Measurements from ENCODE around the gene CMTM1.
"Not testable (repeated sequence)": the region's sequence is repeated elsewhere in the genome, so short reads cannot be mapped to it uniquely, and the experiment has no call there.

CMTM1 gene

DNA sequence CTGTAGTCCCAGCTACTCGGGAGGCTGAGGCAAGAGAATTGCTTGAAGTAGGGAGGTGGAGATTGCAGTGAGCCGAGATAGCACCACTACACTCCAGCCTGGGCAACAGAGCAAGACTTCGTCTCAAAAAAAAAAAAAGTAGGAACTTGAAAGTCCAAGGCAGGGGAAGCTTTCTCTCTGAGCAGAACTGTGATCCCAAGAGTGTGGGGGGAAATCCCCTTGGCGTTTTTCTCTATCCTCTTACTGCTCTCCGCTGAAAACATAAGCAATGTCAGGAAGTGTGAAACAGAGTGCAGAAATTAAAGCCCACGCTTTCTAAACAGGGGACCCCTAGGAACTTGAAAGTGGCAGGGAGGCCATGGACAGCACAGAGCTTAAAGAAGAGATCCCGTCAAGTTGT is 28.5 kb downstream of the CMTM1 start:
- DNase-seq, result no peak

DNA sequence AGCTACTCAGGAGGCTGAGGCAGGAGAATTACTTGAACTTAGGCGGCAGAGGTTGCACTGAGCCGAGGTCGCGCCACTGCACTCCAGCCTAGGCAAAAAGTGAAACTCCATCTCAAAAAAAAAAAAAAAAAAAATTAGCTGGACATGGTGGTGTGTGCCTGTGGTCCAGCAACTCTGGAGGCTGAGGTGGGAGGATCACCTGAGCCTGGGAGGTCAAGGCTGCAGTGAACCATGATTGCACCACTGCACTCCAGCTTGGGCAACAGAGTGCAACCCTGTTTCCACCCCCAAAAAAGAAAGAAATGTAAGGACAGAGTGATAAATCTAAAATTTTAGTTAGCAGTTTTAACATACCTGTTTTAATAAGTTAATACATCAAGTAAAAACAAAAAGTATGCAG is 30.3 kb downstream of the CMTM1 start:
- not testable (repeated sequence) for DNase-seq

DNA sequence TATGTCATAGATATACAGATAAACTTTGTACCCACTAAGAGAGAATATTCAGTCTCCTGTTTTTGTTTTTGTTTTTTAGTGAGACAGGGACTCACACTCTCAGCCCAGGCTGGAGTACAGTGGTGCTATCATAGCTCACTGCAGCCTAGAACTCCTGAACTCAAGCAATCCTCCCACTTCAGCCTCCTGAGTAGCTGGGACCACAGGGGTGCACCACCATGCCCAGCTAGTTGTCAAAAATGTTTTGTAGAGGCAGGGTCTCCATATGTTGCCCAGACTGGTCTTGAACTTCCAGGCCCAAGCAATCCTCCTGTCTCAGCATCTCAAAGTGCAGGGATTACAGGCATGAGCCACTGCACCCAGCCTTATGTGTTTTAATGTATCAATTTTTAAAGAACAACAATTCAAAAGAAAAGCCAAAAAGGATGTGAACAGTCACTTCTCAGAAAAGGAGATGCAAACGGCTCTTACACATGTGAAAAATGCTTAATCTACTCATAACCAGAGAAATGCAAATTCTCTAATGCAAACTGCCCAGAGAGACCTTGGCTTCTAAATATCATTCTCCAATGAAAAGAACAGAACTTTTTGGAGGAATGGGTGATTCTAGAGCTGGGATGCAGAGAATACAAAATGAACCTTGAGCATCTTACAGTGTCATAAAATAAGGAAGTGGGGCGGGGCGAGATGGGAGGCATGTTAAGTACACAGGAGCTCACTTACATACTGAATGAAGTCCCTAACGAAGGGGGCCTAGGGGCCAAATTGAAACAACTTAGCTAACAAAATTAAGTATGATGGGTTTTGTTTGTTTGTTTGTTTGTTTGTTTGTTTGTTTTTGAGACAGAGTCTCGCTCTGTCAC is 31.0 kb downstream of the CMTM1 start:
- DNase-seq, result no peak

DNA sequence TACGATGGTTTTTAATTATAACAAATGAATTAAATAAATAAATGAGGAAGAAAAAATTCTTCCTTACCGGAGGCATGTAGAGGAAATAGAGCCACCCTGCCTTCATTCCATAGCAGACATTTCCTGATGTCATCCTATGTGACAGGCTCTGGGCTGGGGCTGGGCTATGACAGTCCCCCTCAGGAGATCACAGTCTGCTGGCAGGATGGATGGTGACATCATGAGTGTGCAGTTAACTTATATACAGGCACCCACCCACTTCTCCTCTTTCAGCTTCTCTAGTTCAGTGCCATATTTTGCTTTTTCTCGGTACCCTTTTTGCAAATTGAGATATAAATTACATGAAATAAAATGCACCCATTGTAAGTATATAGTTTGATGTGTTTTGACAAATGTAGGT is 31.9 kb downstream of the CMTM1 start:
- DNase-seq, result no peak

DNA sequence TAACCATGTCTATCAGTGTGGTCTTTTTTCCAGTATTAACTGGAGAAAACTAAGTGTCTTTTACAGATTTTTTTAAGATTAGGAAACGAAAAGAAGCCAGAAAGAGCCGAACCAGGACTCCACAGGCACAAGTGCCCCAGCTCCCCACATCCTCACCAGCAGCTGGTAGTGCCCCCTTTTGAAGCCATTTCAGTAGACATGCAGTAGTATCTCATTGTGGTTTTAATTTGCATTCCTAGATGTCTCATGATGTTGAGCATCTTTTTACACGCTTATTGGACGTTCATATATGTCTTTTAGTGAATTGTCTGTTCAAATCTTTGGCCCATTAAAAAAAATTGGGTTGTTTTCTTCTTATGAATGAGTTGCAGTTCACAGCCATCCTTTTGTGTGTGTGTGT is 33.5 kb downstream of the CMTM1 start:
- DNase-seq, result no peak

DNA sequence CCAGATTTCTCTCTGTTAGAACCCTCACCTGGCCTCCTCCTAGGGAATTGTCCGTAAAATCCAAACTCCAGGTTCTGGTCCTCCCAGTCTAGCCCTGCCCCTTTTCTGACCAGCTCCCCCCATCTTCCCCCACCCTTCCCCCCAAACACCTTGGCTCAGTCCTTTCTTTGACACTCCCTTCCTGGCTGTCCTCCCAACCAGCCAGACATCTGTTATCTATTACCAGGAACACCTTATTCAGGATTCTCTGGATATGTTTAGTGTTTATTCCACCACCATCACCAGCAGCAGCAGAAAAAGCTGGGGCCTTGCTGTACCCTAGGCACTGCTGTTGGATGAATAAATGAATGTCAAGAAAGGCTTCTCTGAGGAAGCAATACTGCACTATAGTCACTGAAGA is 34.2 kb downstream of the CMTM1 start:
- no peak for DNase-seq

DNA sequence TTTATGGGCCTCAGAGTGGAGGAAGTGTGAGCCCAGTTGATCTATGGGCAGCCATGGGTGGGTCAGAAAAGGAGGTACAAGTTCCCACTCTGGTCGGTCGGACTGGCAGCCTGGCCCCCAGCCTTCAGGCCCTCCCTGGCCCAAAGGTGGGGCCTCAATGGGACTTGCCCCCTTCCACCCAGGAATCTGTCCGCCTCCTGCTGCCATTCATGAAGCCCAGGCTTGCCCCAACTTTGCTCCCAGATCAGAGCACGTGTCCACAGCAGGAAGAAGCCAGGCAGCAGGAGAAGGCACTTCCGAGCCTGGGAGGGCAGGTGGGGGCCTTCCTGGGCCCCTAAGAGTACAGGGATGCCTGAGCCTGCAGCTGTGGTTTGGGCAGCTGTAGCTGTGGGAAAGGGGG is 35.2 kb downstream of the CMTM1 start:
- no peak for DNase-seq

DNA sequence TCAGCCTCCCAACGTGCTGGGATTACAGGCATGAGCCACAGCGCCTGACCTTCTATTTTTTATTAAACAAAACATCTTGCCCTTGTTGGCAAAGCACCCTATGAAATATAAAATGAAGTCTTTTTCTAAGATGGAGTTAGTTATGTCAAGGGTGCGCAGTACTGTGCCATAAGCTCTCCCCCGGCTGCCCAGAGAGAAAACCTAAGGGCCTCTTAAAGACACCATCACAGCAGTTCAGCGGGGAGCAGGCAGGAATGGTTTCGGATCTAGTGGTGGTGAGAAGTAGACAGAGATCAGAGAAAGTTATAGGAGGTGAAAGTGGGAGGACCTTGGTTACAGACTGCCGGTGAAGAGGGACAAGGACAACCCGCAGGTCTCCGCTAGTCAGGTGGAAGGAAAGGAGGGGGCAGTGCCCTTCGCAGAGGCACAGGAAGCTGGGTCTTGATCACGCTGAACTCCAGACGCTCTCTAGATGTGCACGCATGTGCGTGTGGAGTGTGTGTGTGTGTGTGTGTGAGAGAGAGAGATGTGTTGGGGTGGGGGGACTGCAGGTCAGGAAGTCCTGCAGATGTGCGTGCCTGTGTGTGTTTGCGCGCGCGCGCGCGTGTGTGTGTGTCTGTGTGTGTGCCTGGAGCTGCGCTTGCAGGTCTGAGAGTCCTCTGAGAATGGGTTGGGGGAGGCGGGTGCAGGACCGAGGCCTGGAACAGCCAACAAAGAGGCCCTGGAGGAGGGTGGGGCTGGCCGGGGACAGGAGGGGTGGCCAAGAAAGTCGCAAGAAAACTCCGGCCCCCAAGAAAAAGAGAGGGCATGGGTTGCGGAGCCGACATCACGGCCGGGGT is 37.5 kb downstream of the CMTM1 start:
- no peak for DNase-seq

DNA sequence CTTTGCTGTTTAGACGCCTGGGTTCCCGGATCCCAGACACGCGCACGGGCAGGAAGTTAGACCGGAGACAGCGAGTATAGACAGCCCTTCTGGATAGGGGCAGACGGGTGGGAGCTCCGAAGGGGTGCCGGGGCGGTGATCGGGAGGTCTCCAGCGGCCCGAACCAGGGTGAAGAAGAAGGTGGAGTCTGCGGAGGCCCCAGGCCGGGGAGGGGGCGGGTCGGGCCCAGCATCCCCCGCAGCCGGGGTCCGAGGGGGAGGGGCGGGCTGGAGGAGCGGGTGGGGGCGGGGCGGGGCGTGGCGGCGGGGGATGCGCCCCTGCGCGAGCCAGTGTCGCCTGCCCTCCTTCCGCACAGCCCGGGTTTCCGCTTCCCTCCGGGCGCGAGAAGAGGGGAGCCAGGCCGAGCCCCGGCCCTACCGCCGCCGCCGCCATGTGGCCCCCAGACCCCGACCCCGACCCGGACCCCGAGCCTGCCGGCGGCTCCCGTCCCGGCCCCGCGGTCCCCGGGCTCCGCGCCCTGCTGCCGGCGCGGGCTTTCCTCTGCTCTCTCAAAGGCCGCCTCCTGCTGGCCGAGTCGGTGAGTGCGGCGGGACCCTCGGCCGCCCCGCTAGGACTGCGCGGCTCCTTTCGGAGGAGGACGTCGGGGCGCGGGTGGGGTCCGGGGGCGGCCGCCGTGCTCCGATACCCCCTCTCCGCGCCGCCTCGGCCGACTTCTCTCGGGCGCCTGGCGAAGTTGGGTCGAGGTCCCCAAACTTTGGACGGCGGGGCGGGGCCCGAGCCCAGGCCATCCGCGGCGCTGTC is 38.3 kb downstream of the CMTM1 start, which contains the start of gene CMTM3:
CMTM3 (plus strand) TSS at position 329 of the 801 bp plus-strand sequence; CDS start at position 431, 102 bp downstream.
- no peak for DNase-seq

DNA sequence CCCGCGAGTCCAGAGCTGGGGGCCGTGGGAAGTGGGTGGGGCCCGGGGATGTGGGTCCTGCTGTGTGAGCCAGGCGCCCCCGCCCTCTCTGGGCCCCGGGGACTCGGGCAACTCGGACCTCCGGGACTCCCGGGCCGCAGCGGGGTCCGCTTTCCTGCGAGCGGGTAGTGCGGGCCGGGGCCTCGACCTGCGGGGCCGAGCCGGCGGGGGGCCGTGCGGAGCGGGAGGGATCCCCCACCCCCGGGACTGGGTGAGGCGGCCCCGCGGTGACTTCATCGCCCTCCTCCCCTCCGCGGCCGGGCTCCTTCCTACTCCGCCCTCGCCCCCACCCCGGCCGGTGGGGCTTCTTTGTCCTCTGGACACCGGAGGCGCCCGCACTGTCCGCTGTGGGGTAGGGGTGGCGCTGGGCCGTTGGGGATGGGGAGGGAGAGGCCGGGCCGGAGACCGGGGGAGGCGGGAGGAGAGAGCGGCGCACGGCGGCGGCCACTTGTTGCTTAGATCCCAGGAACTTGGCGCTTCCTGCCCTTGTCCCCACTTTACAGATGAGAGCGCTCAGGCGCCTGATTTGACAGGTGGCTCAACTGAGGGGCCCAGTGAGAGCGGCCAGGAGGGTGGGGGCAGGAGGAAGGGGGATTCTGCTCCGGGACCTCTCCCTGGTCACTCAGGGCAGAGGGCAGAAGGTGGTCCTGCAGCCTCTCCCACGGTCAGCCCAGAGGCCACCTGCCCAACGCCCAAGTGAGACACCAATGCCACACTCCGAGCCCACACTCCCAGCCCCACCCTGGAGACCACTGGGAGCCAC is 39.1 kb downstream of the CMTM1 start:
- no peak for DNase-seq

DNA sequence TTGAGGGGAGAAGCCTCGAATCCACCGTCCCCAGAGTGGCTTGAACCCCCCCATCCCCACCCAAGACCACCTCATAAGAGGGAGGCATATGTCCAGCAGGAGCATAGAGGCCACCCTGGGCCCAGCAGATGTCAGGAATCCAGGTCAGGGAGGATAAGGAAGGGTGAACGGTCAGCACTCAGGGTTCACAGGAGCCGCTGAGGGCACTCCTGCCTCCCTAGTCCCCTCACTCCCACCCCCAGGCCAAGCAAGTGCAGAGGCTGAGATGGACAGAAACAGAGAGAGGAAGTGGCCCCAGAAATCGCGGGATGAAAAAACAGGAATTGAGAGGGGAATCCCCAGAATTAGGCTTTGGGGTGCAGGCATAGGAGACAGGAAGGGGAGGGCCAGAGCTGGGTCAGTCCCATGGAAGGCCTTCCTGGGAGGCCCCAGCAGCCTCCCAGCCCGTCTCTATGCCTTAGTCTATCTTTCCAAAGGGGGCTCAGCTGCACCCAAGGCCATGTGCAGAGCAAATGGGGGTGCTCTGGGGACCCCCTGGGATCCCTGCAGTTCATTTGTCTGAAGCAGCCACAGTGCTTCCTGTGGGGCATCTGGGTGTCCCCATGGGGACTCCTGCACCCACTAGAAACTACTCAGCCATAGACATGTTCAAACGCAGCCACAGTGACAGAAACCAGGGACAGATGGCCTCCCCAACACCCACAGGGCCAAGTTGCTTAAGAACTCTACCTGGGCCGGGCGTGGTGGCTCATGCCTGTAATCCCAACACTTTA is 39.9 kb downstream of the CMTM1 start:
- no peak for DNase-seq

DNA sequence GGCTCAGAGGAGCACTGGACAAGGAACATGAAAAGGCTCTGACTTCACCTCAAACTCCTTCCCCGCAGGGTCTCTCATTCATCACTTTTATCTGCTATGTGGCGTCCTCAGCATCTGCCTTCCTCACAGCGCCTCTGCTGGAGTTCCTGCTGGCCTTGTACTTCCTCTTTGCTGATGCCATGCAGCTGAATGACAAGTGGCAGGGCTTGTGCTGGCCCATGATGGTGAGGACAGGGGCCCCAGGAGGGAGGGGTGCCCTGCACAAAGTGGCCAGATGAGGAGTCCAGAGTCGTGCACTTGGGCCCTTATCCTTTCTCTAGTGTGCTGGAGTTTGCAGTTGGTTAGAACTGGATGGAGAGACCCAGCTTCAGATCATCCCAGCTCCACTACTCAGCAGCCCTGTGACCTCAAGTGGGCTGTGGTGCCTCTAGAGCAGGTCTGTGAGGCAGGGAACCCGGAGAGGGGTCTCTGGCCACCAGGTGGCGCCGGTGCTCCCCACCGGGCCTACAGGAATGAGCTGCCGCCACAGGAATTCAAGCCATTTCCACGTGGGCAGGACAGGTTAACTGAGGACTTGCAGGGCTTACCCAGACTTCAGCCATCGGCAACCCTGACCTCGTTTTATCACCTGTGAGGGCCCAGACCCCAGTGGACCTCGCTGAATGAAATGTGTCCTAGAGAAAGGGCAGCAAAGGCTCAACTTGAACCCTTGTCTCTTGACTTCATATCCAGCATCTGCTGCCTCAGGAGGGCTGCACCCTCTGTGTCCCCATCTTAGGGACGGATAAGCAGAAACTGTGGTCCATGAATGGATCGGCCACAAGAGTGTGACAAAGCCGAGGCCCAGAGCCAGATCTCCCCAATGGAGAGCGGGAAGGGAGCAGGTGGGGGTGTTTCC is 42.3 kb downstream of the CMTM1 start:
- peak; percentile 33 for DNase-seq

DNA sequence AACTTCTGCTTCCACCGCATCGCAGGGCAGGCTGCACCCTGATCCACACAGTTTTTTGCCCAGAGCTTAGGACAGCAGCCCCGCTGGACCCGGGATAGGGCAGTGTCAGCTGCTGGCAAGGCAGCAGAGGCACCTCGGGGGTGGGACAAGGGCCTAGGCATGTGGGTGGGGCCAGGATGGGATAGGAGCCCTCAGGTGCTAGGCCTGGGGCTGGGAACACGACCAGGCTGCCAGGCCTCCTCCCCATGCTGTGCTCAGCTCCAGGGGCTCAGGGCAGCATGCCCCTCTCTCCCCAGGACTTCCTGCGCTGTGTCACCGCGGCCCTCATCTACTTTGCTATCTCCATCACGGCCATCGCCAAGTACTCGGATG is 42.9 kb downstream of the CMTM1 start:
- no peak for DNase-seq

DNA sequence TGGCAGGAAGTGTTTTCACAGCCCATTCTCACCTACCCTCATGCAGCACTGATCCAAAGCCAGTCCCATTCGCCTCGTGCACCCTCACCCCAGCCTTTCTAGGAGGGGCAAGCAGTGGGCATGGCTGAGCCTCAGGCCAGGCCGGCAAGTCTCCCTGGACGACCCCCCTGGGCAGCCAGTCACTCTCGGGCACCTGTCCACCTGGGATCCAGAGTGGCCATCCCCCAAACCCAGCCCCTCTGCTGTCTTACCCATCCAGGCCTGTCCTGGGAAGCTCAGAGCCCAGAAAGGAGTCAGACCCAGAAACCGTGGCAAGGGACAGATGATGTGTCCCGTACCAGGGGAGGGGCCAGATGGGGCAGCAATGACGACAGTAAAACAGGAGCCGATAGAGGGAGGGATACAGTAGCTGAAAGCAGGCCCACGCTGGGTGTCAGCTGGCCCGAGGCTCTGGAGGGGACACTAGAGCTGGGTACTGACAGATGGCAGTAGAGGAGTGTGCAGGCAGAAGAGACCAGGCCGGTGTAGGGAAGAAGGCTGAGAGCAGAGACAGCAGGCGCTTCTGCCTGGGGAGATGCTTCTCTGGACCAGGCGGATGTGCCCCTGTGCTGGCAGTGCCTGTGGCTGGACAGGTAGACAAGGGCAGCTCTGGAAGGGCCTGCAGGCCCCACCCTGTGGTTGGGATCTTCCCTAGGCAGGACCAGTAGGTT is 44.0 kb downstream of the CMTM1 start:
- no peak for DNase-seq

DNA sequence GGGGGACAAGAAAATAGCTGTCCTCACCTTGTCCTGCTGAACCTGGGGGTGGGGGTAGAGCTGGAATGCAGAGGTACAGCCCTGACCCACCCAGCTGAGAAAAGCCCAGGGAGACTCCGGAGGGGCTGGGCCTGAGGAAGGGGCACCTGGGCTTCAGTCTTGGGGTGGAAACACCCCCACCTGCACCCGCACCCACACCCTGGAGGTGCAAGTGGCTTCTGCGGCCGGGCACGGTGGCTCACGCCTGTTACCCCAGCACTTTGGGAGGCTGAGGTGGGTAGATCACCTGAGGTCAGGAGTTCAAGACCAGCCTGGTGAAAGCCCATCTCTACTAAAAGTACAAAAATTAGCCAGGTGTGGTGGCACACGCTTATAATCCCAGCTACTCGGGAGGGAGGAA is 45.7 kb downstream of the CMTM1 start:
- not testable (repeated sequence) for DNase-seq

DNA sequence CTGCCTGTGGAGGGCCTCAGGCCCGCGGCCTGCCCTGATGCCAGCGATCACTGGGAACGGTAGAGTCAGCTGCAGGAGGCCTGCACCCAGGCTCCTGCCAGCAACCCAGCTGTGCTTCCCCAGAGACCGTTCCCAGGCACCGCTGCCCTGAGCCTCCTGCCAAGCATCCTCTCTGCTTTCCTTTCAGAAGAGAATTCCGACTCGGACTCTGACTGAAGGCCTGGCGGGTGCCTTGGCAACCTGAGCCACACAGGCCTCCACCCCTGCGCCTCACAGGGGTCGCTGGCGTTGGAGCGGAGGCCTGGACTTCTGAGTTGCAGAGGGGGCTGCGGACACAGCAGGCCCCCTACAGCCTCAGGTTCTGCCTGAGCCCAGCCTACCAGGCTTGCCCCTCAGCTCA is 46.2 kb downstream of the CMTM1 start:
- no peak for DNase-seq

DNA sequence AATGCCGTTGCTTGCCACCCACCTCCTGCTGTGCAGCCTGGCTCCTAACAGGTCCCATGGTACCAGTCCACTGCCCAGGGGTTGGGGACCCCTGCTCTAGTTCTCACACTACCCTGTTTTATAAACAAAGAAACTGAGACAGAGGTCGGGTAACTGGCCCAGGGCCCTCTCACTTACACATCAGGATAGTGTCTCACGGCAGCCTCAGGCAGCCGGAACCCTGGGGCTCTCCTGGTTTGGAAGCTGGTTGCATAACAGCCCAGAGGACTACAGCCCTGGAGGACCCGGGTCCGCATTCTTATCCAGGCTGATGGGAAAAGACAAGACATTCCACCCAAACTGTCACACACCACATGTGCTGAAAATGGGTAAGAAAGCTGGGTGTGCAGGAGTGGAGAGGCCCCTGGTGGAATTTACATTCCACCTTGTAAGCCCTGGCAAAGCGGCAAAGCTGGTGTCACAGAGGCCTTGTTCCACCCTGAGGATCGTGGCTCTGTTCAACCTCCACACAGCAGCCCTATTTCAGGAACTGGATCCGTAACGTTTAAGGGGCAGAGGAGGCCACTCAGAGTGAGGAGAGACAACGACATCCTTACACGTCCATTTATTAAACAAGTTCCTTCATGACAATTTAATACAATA is 48.0 kb downstream of the CMTM1 start:
- no peak for DNase-seq

DNA sequence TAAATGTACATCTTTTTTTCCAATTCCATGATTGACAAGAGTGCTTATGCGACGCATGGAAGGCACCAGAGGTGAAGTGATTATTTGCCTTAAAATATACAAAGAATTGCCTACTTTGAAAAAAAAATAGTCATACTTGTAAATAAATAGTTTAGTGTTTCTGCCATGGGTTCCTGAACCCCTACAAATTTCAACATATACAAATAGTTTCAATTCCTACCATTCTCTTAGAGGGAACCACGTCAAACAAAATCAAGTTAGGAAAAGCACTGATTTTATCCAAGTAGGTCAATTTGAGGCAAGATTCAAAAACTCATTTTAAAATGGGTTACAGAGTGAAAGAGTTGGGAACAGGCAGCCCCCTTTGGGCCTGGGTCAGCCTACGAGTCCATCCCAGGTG is 49.9 kb downstream of the CMTM1 start:
- no peak for DNase-seq

DNA sequence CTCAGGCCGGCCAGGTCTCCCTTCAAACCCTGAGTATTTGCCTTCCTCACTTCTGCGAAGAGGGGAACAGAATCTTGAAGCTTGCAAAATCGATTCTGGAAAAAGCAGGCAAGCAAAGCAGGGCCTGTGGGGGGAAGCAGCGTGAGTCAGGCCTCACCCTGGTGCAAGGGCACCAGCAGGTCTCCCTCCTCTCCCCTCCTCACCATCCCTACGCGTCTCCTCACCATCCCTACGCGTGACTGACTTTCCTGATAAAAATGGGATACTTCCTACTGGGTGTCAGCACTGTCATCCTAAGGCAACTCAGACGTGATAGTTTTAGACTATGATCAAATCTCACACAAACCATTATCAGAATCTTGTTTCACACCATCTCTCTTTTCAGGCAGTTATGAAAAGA is 50.4 kb downstream of the CMTM1 start:
- no peak for DNase-seq
